ENCODE measurements around the gene KIAA0232. TPM values are rescaled to one million over a fixed set of nuclear protein-coding genes. Genes with fewer than 3 reads are reported as not detected.

Gene KIAA0232
- total RNA-seq: 10.9 and 15.8 TPM in 2 replicates

GRCh38 chr4:6782147-6782845, at the start of gene KIAA0232:
Gene KIAA0232, plus strand, starts transcription at chr4:6782727. Its CDS starts 41,727 bp downstream, at chr4:6824454.

GRCh38 chr4:6909113-6909969, 126.8 kb downstream of the KIAA0232 start, which contains the start of gene TBC1D14:
Gene TBC1D14, plus strand, starts transcription at chr4:6909826. Its CDS starts 13,564 bp downstream, at chr4:6923390.

Other genes starting within 250 kb of the KIAA0232 start
- 20.7 and 22.2 TPM in 2 replicates for gene MAN2B2, start 207.5 kb upstream of the KIAA0232 start, total RNA-seq
- gene MRFAP1, start 142.0 kb upstream of the KIAA0232 start, total RNA-seq: 225 and 267 TPM in 2 replicates
- 0.39 TPM in 1 of 2 replicates, not detected in the other for gene S100P, start 88.8 kb upstream of the KIAA0232 start, total RNA-seq
- 31.3 and 52.2 TPM in 2 replicates for gene MRFAP1L1, start 72.9 kb upstream of the KIAA0232 start, total RNA-seq
- 17.0 and 25.7 TPM in 2 replicates for gene BLOC1S4, start 66.6 kb upstream of the KIAA0232 start, total RNA-seq
- gene TBC1D14, start 127.1 kb downstream of the KIAA0232 start, total RNA-seq: 20.8 and 26.4 TPM in 2 replicates